Calu3 (cell line): ENCODE results near the gene CDC5L. TPM values are rescaled to one million over a fixed set of nuclear protein-coding genes. Genes with fewer than 3 reads are reported as not detected.

Experiments used
- BruUV-seq: library from RNA; stranded (reverse); fragments of 400-500 nt; replicated peaks from 2 replicates; lab custom pipeline; 2021; lab: Mats Ljungman, UMichigan
- CTCF ChIA-PET: fragments of 300-600 bp; sonication (Branson Sonifier 250); formaldehyde crosslinking; loops from one replicate; lab custom pipeline; 2022; ENCODE audit warnings: antibody characterized with exemption; lab: Charles Lee
- DNase-seq: peaks from one replicate; pipeline ENCODE4 v3.0.0; 2022
- H3K27ac Mint-ChIP-seq: one replicate; pipeline ENCODE4 v1.8.0; 2022; ENCODE audit warnings: mixed read lengths; ENCODE audit not compliant: unreplicated experiment
- H3K27me3 Mint-ChIP-seq: one replicate; pipeline ENCODE4 v1.8.0; 2022; ENCODE audit warnings: mixed read lengths; ENCODE audit not compliant: unreplicated experiment
- H3K36me3 Mint-ChIP-seq: one replicate; pipeline ENCODE4 v1.8.0; 2022; ENCODE audit warnings: mild to moderate bottlenecking, moderate library complexity, mixed read lengths; ENCODE audit not compliant: insufficient read depth, unreplicated experiment
- H3K4me1 Mint-ChIP-seq: one replicate; pipeline ENCODE4 v1.8.0; 2022; ENCODE audit warnings: mild to moderate bottlenecking, low read depth, mixed read lengths; ENCODE audit not compliant: unreplicated experiment
- H3K4me3 Mint-ChIP-seq: one replicate; pipeline ENCODE4 v1.8.0; 2022; ENCODE audit warnings: mild to moderate bottlenecking, low read depth, moderate library complexity, mixed read lengths; ENCODE audit not compliant: unreplicated experiment
- H3K9me3 Mint-ChIP-seq: one replicate; pipeline ENCODE4 v1.8.0; 2022; ENCODE audit warnings: low read depth, mixed read lengths; ENCODE audit not compliant: unreplicated experiment
- intact Hi-C: fragments of 100-400 bp; cut with micrococcal nuclease; formaldehyde crosslinking; loops from one replicate; pipeline ENCODE4 v1.10.0; 2022; ENCODE audit not compliant: unreplicated experiment
- total RNA-seq: library from RNA; stranded (reverse); gene quantifications from 2 replicates; pipeline ENCODE4 v1.2.3, GENCODE V29; 2022
- TF ChIP-seq, protein P1 (sequence below): fragments of 200-600 bp; IDR thresholded peaks from one replicate; pipeline ENCODE4 v1.8.0; 2022; ENCODE audit warnings: antibody characterized with exemption; ENCODE audit not compliant: unreplicated experiment

CDC5L gene
- total RNA-seq, 1 experiment from 2014 or later: 43.4 TPM

- H3K27me3 Mint-ChIP-seq: peaks cover 6% of the 10 kb centered on the region
- DNase-seq: no peak
- no peak overlapping the region for H3K4me3 Mint-ChIP-seq
- intact Hi-C loops: no loop called here
- peaks cover 28% of the 10 kb centered on the region for H3K4me1 Mint-ChIP-seq
- H3K9me3 Mint-ChIP-seq: peaks cover 8% of the 10 kb centered on the region
- H3K27ac Mint-ChIP-seq: no peak overlapping the region
- CTCF ChIA-PET: no interaction called here
- TF ChIP-seq, protein P1, sequence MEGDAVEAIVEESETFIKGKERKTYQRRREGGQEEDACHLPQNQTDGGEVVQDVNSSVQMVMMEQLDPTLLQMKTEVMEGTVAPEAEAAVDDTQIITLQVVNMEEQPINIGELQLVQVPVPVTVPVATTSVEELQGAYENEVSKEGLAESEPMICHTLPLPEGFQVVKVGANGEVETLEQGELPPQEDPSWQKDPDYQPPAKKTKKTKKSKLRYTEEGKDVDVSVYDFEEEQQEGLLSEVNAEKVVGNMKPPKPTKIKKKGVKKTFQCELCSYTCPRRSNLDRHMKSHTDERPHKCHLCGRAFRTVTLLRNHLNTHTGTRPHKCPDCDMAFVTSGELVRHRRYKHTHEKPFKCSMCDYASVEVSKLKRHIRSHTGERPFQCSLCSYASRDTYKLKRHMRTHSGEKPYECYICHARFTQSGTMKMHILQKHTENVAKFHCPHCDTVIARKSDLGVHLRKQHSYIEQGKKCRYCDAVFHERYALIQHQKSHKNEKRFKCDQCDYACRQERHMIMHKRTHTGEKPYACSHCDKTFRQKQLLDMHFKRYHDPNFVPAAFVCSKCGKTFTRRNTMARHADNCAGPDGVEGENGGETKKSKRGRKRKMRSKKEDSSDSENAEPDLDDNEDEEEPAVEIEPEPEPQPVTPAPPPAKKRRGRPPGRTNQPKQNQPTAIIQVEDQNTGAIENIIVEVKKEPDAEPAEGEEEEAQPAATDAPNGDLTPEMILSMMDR: no peak
- BruUV-seq: no TSS peak
- H3K36me3 Mint-ChIP-seq: peaks cover 13% of the 10 kb centered on the region
Observed at GRCh38 chr6:44438827-44439226, 51.3 kb downstream of the CDC5L start.

DNA sequence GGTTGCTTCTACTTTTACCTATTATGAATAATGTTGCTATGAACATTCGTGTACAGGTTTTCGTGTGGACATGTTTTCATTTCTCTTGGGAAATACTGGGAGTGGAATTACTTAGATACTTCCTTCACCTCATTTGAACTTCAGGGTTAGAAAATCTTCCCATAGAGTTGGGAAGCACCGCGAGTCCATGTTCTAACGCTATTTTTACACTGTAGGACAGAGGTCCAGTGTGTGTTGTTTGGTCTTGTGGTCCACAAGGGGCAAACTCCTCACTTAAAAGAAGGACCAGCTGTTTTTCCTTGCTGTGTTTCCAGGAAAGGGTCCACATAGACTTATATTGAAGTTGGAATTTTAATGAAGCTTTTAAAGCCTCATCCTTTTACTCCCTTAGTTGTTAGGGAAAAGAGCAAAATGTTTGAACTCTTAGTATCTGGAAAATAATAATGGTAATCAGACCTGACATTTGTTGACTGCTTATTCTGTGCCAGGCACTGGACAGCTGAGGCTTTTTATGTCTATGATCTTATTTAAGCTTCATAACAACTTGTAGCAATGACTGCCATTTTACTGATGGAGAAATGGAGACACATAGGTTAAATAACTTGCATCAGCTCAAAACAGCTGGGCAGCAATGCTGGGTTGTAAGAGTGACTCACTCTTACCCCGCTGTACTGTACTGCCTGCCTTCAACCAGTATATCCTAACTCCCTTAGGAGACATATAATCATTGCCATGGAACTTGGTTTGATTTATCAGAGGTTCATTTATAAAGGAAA, 52.0 kb downstream of the CDC5L start:
- Mint-ChIP-seq H3K27ac (no peak overlapping the region), H3K4me3 (no peak overlapping the region), H3K4me1 (peaks cover 28% of the 10 kb centered on the region), H3K27me3 (peaks cover 10% of the 10 kb centered on the region), H3K9me3 (peaks cover 8% of the 10 kb centered on the region), H3K36me3 (peaks cover 9% of the 10 kb centered on the region)
- no TSS peak for BruUV-seq
- TF ChIP-seq, protein P1: no peak
- intact Hi-C loops: no loop called here
- DNase-seq: no peak
- CTCF ChIA-PET: interaction anchor here (0.6 to 1.1 kb wide), 4 partner anchors 11 to 269 kb away, joined by 3 to 8 read pairs (median 4); no protein-coding TSS in a partner anchor

DNA sequence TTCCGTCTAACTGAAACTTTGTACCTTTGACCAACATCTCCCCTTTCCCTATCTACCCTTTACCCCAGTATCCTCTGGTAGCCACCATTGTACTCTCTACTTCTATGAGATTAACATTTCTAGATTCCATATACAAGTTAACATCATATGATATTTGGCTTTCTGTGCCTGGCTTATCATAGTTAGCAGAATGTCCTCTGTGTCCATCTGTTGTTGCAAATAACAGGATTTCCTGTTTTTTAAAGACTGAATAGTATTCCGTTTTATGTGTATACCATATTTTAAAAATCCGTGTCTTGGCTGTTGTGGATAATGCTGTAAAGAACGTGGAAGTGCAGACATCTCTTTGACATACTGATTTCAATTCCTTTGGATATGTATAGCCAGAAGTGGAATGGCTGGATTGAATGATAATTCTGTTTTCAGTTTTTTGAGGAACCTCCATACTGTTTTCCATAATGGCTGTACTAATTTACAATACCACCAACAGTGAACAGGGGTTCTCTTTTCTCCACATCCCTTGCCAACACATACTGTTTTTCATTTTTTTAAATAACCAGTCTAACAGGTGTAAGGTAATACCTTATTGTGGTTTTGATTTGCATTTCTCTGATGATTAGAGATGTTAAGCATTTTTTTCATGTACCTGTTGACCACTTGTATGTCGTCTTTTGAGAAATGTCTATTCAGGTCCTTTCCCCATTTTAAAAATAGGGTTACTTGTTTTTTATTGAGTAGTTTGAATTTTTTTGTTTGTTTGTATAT, 53.8 kb downstream of the CDC5L start:
- CTCF ChIA-PET: interaction anchor here (0.7 to 0.9 kb wide), 2 partner anchors 128 to 351 kb away, joined by 3 read pairs; partner anchors contain the start of gene AARS2
- DNase-seq: no peak
- BruUV-seq: no TSS peak
- intact Hi-C loops: no loop called here
- TF ChIP-seq, protein P1: no peak
- Mint-ChIP-seq H3K4me3 (no peak overlapping the region), H3K27me3 (peaks cover 10% of the 10 kb centered on the region), H3K36me3 (peaks cover 8% of the 10 kb centered on the region), H3K4me1 (peaks cover 41% of the 10 kb centered on the region), H3K9me3 (peaks cover 8% of the 10 kb centered on the region), H3K27ac (no peak overlapping the region)

GRCh38 chr6:44442236-44442635, 54.7 kb downstream of the CDC5L start:
- Mint-ChIP-seq H3K4me1 (peaks cover 47% of the 10 kb centered on the region), H3K36me3 (peaks cover 12% of the 10 kb centered on the region), H3K27me3 (peaks cover 10% of the 10 kb centered on the region), H3K27ac (no peak overlapping the region), H3K4me3 (no peak overlapping the region), H3K9me3 (peaks cover 8% of the 10 kb centered on the region)
- intact Hi-C loops: no loop called here
- TF ChIP-seq, protein P1: no peak
- CTCF ChIA-PET: interaction anchor here (0.7 kb wide), 1 partner anchor 20 kb away, joined by 4 read pairs; no protein-coding TSS in a partner anchor
- DNase-seq: no peak
- no TSS peak for BruUV-seq
